A549 (cell line): ENCODE measurements around the gene SNRNP40.

Experiments used
- BHLHE40 ChIP-seq: IDR thresholded peaks from 2 replicates; pipeline ENCODE4 v1.6.1; 2012; ENCODE audit warnings: low read depth, low read length, inconsistent platforms
- CHD2 ChIP-seq: fragments of 150-350 bp; IDR thresholded peaks from 2 replicates; pipeline ENCODE4 v1.6.1; 2014; ENCODE audit warnings: low read length; ENCODE audit not compliant: partially characterized antibody
- EP300 ChIP-seq, 2 experiments: fragments of >200 bp; sonication (Bioruptor Twin); formaldehyde crosslinking; IDR thresholded peaks; 2 replicates in 1 of 2; 3 replicates in 1 of 2; pipeline ENCODE4 v1.6.1; 2016 to 2017
- GATA3 ChIP-seq: IDR thresholded peaks from 2 replicates; pipeline ENCODE4 v1.6.1; 2012; ENCODE audit warnings: borderline replicate concordance
- JUN ChIP-seq, 2 experiments: fragments of >200 bp; sonication (Bioruptor Twin); formaldehyde crosslinking; IDR thresholded peaks; 2 replicates in 1 of 2; 3 replicates in 1 of 2; pipeline ENCODE4 v1.6.1; 2016 to 2017
- MAX ChIP-seq: IDR thresholded peaks from 2 replicates; pipeline ENCODE4 v1.6.1; 2012
- MYC ChIP-seq: IDR thresholded peaks from 2 replicates; pipeline ENCODE4 v1.6.1; 2012; ENCODE audit warnings: mild to moderate bottlenecking, inconsistent platforms, low read length, improper control_type of control experiment, borderline replicate concordance
- POLR2A ChIP-seq: IDR thresholded peaks from 2 replicates; pipeline ENCODE4 v1.6.1; 2012; ENCODE audit warnings: mild to moderate bottlenecking, low read length
- POLR2AphosphoS2 ChIP-seq: conservative IDR thresholded peaks from 2 replicates; pipeline ENCODE4 v1.6.1; 2012; ENCODE audit warnings: low read length, improper control_type of control experiment, inconsistent platforms
- RAD21 ChIP-seq, 2 experiments: fragments of >200 bp in 1 of 2; sonication (Bioruptor Twin) in 1 of 2; formaldehyde crosslinking in 1 of 2; IDR thresholded peaks in 1 of 2; conservative IDR thresholded peaks in 1 of 2; 2 replicates in 1 of 2; 3 replicates in 1 of 2; pipeline ENCODE4 v1.6.1; 2012 to 2018; ENCODE audit warnings: inconsistent platforms in 1 of 2
- SMC3 ChIP-seq: fragments of >200 bp; sonication (Bioruptor Twin); formaldehyde crosslinking; IDR thresholded peaks from 3 replicates; pipeline ENCODE4 v1.6.1; 2018; ENCODE audit warnings: inconsistent platforms
- USF2 ChIP-seq: fragments of 450-650 bp; IDR thresholded peaks from 2 replicates; pipeline ENCODE4 v1.6.1; 2014; ENCODE audit warnings: antibody characterized with exemption
- TF ChIP-seq, protein P1 (sequence below): fragments of >200 bp; sonication (Bioruptor Twin); formaldehyde crosslinking; IDR thresholded peaks from 3 replicates; pipeline ENCODE4 v1.6.1; 2016
- TF ChIP-seq, protein P2 (sequence below): fragments of >200 bp; sonication (Bioruptor Twin); formaldehyde crosslinking; IDR thresholded peaks from 3 replicates; pipeline ENCODE4 v1.5.1; 2016

DNA sequence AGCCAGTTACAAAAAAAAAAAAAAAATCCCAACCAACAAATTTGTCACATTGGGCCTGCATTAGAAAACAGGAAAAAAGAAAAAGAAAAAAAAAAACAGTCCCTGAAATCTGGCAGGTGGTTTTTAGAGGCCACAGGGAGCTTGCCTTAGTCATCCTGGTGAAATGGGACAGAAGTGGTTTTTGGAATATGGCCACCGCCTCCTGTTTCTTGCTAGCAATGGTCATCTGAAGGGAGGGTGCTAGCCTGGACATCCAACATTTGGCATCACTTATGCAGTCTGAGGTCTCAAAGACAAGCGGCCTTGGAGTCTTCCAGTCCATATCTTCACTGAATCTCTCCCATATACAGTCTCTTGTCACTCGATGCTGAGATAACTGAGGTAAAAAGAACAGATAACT, 36.8 kb downstream of the SNRNP40 start:
- TF ChIP-seq, protein P1, sequence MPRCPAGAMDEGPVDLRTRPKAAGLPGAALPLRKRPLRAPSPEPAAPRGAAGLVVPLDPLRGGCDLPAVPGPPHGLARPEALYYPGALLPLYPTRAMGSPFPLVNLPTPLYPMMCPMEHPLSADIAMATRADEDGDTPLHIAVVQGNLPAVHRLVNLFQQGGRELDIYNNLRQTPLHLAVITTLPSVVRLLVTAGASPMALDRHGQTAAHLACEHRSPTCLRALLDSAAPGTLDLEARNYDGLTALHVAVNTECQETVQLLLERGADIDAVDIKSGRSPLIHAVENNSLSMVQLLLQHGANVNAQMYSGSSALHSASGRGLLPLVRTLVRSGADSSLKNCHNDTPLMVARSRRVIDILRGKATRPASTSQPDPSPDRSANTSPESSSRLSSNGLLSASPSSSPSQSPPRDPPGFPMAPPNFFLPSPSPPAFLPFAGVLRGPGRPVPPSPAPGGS: no peak
- TF ChIP-seq MYC (no peak), CHD2 (no peak), GATA3 (no peak), EP300 (IDR thresholded peaks at IDR 0.05) (no peak), POLR2A (no peak), POLR2AphosphoS2 (no peak), USF2 (no peak), RAD21 (conservative IDR thresholded peaks at IDR 0.05 in 1 of 2, IDR thresholded peaks at IDR 0.05 in 1 of 2) (no peak), SMC3 (no peak), BHLHE40 (no peak), JUN (IDR thresholded peaks at IDR 0.05) (no peak), MAX (no peak)
- TF ChIP-seq, protein P2, sequence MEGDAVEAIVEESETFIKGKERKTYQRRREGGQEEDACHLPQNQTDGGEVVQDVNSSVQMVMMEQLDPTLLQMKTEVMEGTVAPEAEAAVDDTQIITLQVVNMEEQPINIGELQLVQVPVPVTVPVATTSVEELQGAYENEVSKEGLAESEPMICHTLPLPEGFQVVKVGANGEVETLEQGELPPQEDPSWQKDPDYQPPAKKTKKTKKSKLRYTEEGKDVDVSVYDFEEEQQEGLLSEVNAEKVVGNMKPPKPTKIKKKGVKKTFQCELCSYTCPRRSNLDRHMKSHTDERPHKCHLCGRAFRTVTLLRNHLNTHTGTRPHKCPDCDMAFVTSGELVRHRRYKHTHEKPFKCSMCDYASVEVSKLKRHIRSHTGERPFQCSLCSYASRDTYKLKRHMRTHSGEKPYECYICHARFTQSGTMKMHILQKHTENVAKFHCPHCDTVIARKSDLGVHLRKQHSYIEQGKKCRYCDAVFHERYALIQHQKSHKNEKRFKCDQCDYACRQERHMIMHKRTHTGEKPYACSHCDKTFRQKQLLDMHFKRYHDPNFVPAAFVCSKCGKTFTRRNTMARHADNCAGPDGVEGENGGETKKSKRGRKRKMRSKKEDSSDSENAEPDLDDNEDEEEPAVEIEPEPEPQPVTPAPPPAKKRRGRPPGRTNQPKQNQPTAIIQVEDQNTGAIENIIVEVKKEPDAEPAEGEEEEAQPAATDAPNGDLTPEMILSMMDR: no peak
